Right ventricle myocardium superior (tissue), 1 donor: ENCODE data around the gene R3HDML. TPM values are rescaled to one million over a fixed set of nuclear protein-coding genes. Genes with fewer than 3 reads are reported as not detected.
A peak's percentile ranks its signal among the peaks of the same experiment; 100 is the strongest.
"Not testable (repeated sequence)": the region's sequence is repeated elsewhere in the genome, so short reads cannot be mapped to it uniquely, and the experiment has no call there.

Experiments used
- ATAC-seq: fragments of 200-7000 bp; cut with Tn5 transposase; one replicate; pipeline ENCODE4 v1.9.1; 2020; ENCODE audit warnings: mild to moderate bottlenecking; ENCODE audit not compliant: poor library complexity
- DNase-seq: peaks from one replicate; pipeline ENCODE4 v3.0.0-alpha.2; 2020
- intact Hi-C: fragments of 100-400 bp; cut with DNase I; formaldehyde crosslinking; loops from one replicate; pipeline ENCODE4 v1.11.2; 2022
- long read RNA-seq: library from polyadenylated mRNA; unstranded; transcript quantifications from one replicate; pipeline ENCODE4 v2.0.0, GENCODE V29; 2021
- total RNA-seq: library from RNA; stranded (reverse); fragmentation: NEBNext Ultra II Directional; extraction: Animal tissue kit (Norgen Biotek cat#: 25700); gene quantifications from one replicate; pipeline ENCODE4 v1.2.1, GENCODE V29; 2021
- donor health status: DM: no; HTN: yes; CAD: no; lungs with severe emphysema.

The R3HDML gene, protein sequence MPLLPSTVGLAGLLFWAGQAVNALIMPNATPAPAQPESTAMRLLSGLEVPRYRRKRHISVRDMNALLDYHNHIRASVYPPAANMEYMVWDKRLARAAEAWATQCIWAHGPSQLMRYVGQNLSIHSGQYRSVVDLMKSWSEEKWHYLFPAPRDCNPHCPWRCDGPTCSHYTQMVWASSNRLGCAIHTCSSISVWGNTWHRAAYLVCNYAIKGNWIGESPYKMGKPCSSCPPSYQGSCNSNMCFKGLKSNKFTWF
- not detected for total RNA-seq
- long read RNA-seq = 0 reads

GRCh38 chr20:44336725-44337380, at the start of gene R3HDML:
TSS of gene R3HDML (plus strand) at chr20:44337043. CDS start at chr20:44337158, 115 bp downstream.
- intact Hi-C loops = no loop called here
- DNase-seq = no peak
- ATAC-seq = no peak

DNA sequence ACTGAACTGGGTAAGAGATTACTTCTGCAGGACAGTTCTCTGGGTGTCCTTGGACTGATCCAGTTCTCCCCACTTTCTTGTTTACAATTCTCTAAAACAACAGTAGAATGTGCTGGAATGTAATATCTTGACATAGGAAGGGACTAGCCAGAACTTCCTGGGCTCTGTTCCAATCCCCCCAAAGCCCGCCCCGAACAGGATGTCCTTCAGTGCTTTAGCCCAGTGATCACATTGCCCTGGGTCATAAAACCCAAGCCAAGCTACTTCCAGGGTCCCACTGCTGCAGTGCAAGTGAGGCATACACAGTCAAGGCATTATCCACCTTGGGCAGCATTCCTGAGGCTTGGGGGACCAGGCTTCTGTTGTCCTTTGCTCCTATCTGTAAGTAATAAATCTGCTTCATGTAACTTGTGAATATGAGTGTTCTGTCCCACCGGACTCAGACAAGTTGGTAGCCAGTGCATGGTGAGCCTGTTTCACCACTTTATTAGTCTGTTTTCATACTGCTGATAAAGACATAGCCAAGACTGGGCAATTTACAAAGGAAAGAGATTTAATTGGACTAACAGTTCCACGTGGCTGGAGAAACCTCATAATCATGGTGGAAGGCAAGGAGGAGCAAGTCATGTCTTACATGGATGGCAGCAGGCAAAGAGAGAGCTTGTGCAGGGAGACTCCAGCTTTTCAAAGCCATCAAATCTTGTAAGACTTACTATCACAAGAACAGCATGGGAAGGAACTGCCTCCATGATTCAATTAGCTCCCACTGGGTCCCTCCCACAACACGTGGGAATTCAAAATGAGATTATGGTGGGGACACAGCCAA, 49.4 kb upstream of the R3HDML start:
- ATAC-seq = peak; percentile 70
- peak; percentile 57 for DNase-seq
- intact Hi-C loops = no loop called here

GRCh38 chr20:44288252-44288651, 48.6 kb upstream of the R3HDML start:
- ATAC-seq (peak; percentile 62), DNase-seq (no peak)
- intact Hi-C loops = no loop called here

- intact Hi-C loops = no loop called here
- DNase-seq (no peak), ATAC-seq (no peak)
Observed at GRCh38 chr20:44291754-44292153, 45.1 kb upstream of the R3HDML start.

DNA sequence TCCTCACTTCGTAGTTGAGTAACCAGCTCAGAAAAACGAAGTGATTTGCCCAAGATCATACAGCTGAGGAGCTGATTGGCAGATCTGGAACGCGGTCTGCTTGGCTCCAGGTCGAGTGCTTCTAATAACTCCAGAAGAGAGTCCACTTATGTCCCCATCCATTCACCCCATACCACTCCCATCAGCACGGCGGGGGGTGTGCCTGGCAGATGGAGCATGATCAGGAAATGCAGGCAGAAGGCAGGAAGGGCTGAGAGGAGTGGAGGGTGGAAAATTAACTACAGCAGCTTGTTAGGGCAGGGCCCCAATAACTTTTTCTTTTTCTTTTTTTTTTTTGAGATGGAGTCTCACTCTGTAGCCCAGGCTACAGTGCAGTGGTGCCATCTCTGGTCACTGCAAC, 40.8 kb upstream of the R3HDML start:
- peak; percentile 62 for DNase-seq
- ATAC-seq = peak; percentile 86

DNA sequence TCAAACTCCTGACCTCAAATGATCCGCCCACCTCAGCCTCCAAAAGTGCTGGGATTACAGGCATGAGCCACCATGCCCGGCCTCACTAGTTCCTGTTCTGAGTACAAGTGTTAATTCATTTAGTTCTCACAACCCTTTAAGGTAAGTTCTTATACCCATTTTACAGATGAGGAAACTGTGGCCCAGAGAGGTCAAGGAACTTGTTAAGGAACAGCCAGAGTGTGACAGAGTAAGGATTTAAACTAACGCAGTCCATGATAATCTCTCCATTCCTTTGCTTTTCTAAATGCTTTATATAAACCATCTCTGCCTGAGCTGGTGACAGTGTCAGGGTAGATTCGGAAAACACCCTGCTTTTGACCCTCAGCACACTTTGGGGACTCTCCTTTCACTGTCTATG, 39.1 kb upstream of the R3HDML start:
- DNase-seq (no peak), ATAC-seq (no peak)
- intact Hi-C loops = no loop called here

More for the DNA sequence above, 40.8 kb upstream of the R3HDML start:
- intact Hi-C loops = no loop called here

DNA sequence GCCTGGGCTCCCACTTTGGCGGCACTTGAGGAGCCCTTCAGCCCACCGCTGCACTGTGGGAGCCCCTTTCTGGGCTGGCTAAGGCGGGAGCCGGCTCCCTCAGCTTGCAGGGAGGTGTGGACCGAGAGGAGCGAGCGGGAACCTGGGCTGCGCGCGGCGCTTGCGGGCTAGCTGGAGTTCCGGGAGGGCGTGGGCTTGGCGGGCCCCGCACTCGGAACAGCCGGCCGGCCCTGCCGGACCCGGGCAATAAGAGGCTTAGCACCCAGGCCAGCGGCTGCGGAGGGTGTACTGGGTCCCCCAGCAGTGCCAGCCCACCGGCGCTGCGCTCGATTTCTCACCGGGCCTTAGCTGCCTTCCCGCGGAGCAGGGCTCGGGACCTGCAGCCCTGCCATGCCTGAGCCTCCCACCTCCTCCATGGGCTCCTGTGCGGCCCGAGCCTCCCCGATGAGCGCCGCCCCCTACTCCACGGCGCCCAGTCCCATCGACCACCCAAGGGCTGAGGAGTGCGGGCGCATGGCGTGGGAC, 37.8 kb upstream of the R3HDML start:
- DNase-seq, ATAC-seq, intact Hi-C loops: not testable (repeated sequence)

DNA sequence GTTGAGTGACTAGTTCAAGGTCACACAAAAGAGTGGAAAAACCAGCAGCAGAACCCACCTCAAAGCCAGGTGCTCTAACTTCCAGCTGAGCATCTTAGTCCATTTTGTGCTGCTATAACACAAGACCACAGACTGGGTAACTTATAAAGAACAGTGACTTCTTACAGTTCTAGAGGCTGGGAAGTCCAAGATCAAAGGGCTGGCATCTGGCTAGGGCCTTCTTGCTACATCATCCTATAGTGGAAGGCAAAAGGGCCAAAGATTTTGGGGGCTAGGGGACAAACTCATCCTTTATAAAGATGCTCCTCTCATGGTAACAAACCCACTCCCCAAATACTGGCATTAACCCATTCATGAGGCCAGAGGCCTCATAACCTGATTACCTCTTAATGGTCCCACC, 35.6 kb upstream of the R3HDML start:
- ATAC-seq (no peak), DNase-seq (no peak)
- intact Hi-C loops = no loop called here

GRCh38 chr20:44302026-44302669, 34.7 kb upstream of the R3HDML start:
- intact Hi-C loops = no loop called here
- DNase-seq (no peak), ATAC-seq (peak; percentile 77)

DNA sequence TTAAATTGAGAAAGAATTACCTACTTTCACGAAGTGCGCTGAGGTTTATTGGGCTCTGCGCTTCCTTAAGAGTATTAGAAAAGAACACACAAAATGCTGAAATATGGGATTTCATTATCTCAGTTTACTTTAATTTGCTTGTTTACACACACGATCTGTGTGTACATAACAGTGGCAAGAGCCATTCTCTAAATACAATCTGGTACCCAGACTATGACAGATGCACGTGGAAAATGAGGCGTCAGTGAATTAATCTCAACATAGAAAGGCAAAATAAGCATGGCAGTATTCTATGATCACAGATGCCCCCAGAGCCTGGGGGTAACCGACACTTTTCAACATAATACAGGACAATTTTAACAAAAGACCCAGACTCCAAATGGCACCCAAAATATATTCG, 34.1 kb upstream of the R3HDML start:
- intact Hi-C loops = no loop called here
- no peak for ATAC-seq
- DNase-seq = no peak

DNA sequence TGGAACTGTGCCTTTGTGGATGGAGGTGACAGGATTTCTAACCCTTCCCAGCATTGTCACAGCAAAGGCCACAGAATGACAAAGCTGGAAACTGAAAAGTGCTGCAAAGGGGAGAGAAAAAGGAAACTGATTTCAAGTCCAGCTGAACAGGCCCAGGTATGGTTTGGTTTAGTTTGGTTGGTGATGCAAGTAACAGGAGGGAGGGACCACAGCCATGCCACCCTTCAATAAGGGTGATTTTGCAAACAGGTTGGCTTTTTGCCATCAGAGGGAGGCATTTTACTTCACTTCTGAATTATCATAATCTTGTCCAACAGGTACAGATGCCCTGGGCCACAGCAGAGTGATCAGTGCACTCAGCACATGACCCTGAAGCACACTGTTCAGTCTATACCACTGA, 32.5 kb upstream of the R3HDML start:
- intact Hi-C loops = no loop called here
- ATAC-seq (no peak), DNase-seq (no peak)

GRCh38 chr20:44306927-44307326, 29.9 kb upstream of the R3HDML start:
- ATAC-seq (no peak), DNase-seq (no peak)
- intact Hi-C loops = no loop called here

GRCh38 chr20:44309763-44310663, 26.8 kb upstream of the R3HDML start:
- intact Hi-C loops = loop anchor here (2.0 kb wide), 1 partner anchor 95 kb away; no protein-coding TSS in a partner anchor
- ATAC-seq (peak; percentile 62), DNase-seq (peak; percentile 72)

- ATAC-seq (peak; percentile 86), DNase-seq (peak; percentile 100)
- intact Hi-C loops = loop anchor here (2.0 kb wide), 1 partner anchor 96 kb away; no protein-coding TSS in a partner anchor
Observed at GRCh38 chr20:44310664-44311639, 25.9 kb upstream of the R3HDML start, which contains the start of gene FITM2. TSS of gene FITM2 (minus strand) at chr20:44311202. CDS start at chr20:44311148, 54 bp downstream.

DNA sequence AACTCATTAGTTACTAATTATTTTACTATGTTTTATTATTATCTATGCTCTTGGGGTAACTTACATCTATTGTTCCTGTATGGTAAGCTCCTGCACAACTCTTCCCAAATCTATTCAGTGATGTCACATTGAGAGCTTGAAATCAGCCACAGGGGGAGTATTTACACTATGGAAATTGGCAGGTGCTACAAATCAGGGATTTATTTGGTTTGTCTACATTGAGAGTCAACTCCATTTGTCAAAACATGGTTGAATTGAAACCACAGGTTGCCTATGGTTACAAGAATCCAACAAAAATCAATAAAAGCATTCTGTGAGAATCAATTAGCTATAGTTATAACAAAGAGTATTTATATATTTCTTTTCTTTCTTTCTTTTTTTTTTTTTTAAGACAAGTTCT, 22.0 kb upstream of the R3HDML start:
- ATAC-seq (no peak), DNase-seq (no peak)
- intact Hi-C loops = no loop called here

- ATAC-seq (no peak), DNase-seq (no peak)
- intact Hi-C loops = no loop called here
Observed at GRCh38 chr20:44319839-44320422, 16.9 kb upstream of the R3HDML start.
